Large intestine (tissue), 3 donors: Measurements from ENCODE around the gene PCDHA12. TPM values are rescaled to one million over a fixed set of nuclear protein-coding genes. Genes with fewer than 3 reads are reported as not detected.
A peak's percentile ranks its signal among the peaks of the same experiment; 100 is the strongest.

Source experiments
- DNase-seq, 2 donors: peaks; one replicate each; pipeline versions ENCODE4 v3.0.0 to v3.0.0-alpha.2; 2013
- H3K27ac ChIP-seq: one replicate; pipeline ENCODE4 v1.5.1; 2013; ENCODE audit warnings: low read length
- H3K27me3 ChIP-seq: 2 replicates; pipeline ENCODE4 v1.6.1; 2013; ENCODE audit warnings: low read length; ENCODE audit not compliant: control insufficient read depth, insufficient read depth
- H3K36me3 ChIP-seq: 2 replicates; pipeline ENCODE4 v1.6.1; 2013; ENCODE audit warnings: low read length; ENCODE audit not compliant: control insufficient read depth, insufficient read depth
- H3K4me1 ChIP-seq: one replicate; pipeline ENCODE4 v1.6.1; 2013; ENCODE audit warnings: low read length; ENCODE audit not compliant: control insufficient read depth, insufficient read depth
- H3K4me3 ChIP-seq: one replicate; pipeline ENCODE4 v1.5.1; 2013; ENCODE audit warnings: low read length
- H3K9me3 ChIP-seq: one replicate; pipeline ENCODE4 v1.6.1; 2013; ENCODE audit warnings: mild to moderate bottlenecking, low read depth, low read length, moderate library complexity; ENCODE audit not compliant: control insufficient read depth
- WGBS: methylation state at CpG from one replicate; pipeline ENCODE4 v1.1.5; 2013; ENCODE audit warnings: low lambda C conversion rate; ENCODE audit not compliant: insufficient coverage; 5-methylcytosine and 5-hydroxymethylcytosine counted together
- polyA plus RNA-seq: library from polyadenylated mRNA; unstranded; fragments of 120-200 nt; gene quantifications from one replicate; pipeline ENCODE4 v1.2.1, GENCODE V29; 2013

Gene PCDHA12
- polyA plus RNA-seq, 1 donor, result 0.48 TPM

DNA sequence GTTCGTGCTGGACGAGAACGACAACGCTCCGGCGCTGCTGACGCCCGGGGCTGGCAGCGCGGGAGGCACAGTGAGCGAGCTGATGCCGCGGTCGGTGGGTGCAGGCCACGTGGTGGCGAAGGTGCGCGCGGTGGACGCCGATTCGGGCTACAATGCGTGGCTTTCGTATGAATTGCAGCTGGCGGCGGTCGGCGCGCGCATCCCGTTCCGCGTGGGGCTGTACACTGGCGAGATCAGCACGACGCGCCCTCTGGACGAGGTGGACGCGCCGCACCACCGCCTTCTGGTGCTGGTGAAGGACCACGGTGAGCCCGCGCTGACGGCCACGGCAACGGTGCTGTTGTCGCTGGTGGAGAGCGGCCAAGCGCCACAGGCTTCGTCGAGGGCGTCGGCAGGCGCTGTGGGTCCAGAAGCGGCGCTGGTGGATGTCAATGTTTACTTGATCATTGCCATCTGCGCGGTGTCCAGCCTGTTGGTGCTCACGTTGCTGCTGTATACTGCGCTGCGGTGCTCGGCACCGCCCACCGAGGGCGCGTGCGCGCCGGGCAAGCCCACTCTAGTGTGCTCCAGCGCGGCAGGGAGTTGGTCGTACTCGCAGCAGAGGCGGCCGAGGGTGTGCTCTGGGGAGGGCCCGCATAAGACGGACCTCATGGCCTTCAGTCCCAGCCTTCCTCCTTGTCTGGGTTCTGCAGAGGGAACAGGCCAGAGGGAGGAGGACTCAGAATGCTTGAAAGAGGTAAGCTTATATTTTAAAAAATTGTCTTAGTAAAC, 9.0 kb downstream of the PCDHA12 start:
- Histone ChIP-seq H3K4me3 (no peak overlapping the region), H3K9me3 (peaks cover 24% of the 10 kb centered on the region), H3K27ac (no peak overlapping the region), H3K4me1 (no peaks in the 10 kb centered on the region), H3K36me3 (no peaks in the 10 kb centered on the region), H3K27me3 (peaks cover 8% of the 10 kb centered on the region)
- no peak for DNase-seq
- WGBS, result no CpG with 5 or more reads among the region's 79 CpGs

DNA sequence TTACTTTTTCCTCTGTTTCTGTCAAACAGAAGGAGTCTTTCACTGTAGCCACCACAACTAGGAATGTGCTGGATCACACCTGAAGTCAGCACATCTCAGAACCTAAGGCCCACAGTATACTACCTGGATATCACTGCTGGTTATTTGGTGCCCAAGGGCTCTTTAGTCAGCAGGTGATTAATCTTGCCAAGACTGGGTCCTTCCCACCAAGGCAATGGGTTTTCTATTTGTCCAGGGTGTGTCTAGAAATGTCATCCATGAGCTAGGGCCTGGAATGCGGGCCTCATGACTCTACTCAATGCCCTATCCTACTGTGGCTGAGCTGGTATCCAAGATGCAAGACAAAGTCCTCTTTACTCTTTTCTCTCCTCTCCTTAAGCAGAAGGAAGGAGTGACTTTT, 41.2 kb downstream of the PCDHA12 start:
- Histone ChIP-seq H3K27ac (no peak overlapping the region), H3K4me3 (no peak overlapping the region), H3K9me3 (peaks cover 5% of the 10 kb centered on the region), H3K36me3 (no peaks in the 10 kb centered on the region), H3K4me1 (no peaks in the 10 kb centered on the region), H3K27me3 (no peaks in the 10 kb centered on the region)
- no peak for DNase-seq
- WGBS, result no CpG with 5 or more reads among the region's 1 CpG

DNA sequence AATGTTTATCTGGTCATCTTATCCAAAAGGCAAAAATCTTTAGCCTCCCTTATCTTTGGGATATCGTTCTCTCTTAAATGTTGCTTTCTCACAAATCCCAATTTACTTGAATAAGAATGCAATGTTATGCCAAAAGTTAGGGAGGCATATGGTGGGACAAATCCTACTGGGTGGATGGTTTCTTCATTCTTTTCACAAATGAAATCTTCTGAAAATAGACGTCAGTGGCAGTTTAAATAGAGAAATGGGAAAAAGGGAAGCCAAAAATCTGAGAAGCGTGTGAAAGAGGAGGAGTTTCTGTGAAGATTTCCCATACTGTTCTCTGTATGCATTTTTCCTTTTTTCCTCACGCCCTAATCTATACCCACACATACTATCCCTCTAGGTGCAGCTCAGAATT, 48.5 kb downstream of the PCDHA12 start:
- Histone ChIP-seq H3K4me3 (no peak overlapping the region), H3K27ac (no peak overlapping the region), H3K36me3 (no peaks in the 10 kb centered on the region), H3K9me3 (peaks cover 16% of the 10 kb centered on the region), H3K4me1 (no peaks in the 10 kb centered on the region), H3K27me3 (peaks cover 36% of the 10 kb centered on the region)
- no peak for DNase-seq
- WGBS, result 77% methylated on average over 3 of the region's 4 CpGs

DNA sequence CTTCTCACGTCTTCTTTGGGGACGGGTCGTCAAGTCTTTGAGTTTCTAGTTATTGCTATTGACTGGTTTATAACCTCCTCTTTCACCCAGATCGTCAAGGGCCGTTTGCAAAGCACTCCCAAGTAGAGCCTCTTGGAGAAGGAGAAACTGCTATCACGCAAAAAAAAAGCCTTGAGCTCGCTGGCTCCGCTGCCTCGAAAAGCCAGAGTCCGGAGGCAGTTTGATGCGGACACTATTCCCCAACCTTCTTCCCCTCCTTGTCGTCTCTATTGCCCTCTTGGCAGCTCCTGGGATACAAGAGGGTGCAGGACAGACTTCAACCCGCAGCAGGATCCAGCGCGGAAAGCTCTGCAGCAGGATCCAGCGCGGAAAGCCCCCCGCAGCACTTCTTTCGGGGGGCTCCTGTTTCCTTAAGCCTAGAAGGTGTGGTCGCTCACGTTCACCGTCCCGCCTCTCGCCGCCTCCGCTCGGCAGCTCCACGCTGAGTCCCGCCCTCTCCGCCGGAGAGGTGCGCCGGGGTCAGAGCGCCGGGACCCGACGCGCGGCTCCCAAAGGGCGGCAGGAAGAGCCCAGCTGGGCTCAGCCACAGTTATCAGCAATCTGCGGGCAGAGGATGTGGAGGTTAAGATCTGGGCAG, 50.8 kb downstream of the PCDHA12 start, which contains the start of gene PCDHAC1:
TSS of gene PCDHAC1 (plus strand) at position 494 of the 637 bp plus-strand sequence. CDS start 594 bp downstream, outside the sequence.
- WGBS, result no CpG with 5 or more reads among the region's 41 CpGs
- H3K4me1 ChIP-seq, result no peaks in the 10 kb centered on the region
- no peaks in the 10 kb centered on the region for H3K36me3 ChIP-seq
- DNase-seq, result peak in 1 of 2 donors; percentile 26
- H3K27me3 ChIP-seq, result peaks cover 42% of the 10 kb centered on the region
- peak within 1 kb of the TSS; percentile 23 for H3K4me3 ChIP-seq
- no peak within 1 kb of the TSS for H3K27ac ChIP-seq
- H3K9me3 ChIP-seq, result peaks cover 16% of the 10 kb centered on the region

DNA sequence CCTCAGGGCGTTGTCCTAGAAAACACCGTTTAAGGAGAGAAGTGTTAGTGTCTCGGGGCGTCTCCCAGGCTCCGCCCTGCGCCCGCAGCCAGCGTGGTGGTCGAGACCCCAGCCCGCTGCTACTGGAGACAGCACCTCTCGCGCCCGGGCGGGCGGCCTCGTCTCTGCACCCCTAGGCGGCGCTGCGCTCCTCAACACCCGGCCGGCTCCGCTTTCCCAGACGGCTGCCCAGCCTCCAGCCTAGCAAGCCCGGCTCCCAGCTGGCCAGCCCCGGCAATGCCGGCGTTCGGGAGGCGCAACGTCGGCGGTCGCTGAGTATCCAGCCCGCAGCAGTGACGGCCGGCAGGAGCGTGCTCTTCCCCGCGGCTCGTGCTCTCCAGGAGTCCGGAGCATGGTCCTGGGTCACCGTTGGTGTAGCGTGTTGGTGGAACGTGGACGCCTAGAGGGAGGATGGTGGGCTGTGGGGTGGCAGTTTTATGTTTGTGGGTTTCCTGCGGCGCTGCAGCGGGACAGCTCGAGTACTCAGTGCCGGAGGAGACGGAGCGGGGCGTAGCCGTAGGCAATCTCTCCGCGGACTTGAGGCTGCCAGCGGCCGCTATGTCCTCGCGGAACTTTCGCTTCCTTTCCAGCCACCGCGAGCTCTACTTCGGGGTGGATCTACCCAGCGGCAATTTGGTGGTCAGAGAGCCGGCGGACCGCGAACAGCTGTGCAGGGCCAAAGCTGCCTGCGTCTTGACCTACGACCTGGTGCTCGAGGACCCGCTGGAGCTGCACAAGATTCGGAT, 51.5 kb downstream of the PCDHA12 start:
- Histone ChIP-seq H3K4me3 (peak overlapping the region; percentile 23), H3K36me3 (no peaks in the 10 kb centered on the region), H3K27me3 (peaks cover 42% of the 10 kb centered on the region), H3K9me3 (peaks cover 16% of the 10 kb centered on the region), H3K4me1 (no peaks in the 10 kb centered on the region), H3K27ac (no peak overlapping the region)
- WGBS, result 10% methylated on average over 2 of the region's 74 CpGs
- peak; percentile 10 to 39 for DNase-seq

DNA sequence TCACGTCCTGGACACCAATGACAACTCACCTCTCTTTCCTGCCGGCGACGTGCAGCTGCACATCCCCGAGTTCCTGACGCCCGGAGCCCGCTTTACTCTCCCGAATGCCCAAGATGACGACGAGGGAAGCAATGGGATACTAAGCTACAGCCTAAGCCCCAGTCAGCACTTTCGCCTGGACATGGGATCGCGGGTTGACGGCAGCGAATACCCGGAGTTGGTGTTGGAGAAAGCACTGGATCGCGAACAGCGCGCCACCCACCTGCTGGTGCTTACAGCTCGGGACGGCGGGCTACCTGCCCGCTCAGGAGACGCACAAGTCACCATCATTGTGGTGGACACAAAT, 52.1 kb downstream of the PCDHA12 start:
- no peak overlapping the region for H3K27ac ChIP-seq
- DNase-seq, result no peak
- H3K27me3 ChIP-seq, result peaks cover 42% of the 10 kb centered on the region
- H3K36me3 ChIP-seq, result no peaks in the 10 kb centered on the region
- peaks cover 16% of the 10 kb centered on the region for H3K9me3 ChIP-seq
- peak overlapping the region; percentile 23 for H3K4me3 ChIP-seq
- H3K4me1 ChIP-seq, result no peaks in the 10 kb centered on the region
- no CpG with 5 or more reads among the region's 26 CpGs for WGBS

Other genes starting within 250 kb of the PCDHA12 start
- 13.2 TPM for gene CD14, start 242.1 kb upstream of the PCDHA12 start, polyA plus RNA-seq
- gene TMCO6, start 235.9 kb upstream of the PCDHA12 start, polyA plus RNA-seq, result 15.3 TPM
- gene NDUFA2, start 227.7 kb upstream of the PCDHA12 start, polyA plus RNA-seq, result 77.8 TPM
- 104 TPM for gene IK, start 227.5 kb upstream of the PCDHA12 start, polyA plus RNA-seq
- 19.9 TPM for gene WDR55, start 210.4 kb upstream of the PCDHA12 start, polyA plus RNA-seq
- gene DND1, start 201.7 kb upstream of the PCDHA12 start, polyA plus RNA-seq, result 0.22 TPM
- gene HARS1, start 183.9 kb upstream of the PCDHA12 start, polyA plus RNA-seq, result 55.4 TPM
- gene HARS2, start 183.9 kb upstream of the PCDHA12 start, polyA plus RNA-seq, result 39.2 TPM
- 78.7 TPM for gene ZMAT2, start 174.9 kb upstream of the PCDHA12 start, polyA plus RNA-seq
- 0.55 TPM for gene PCDHA1, start 89.2 kb upstream of the PCDHA12 start, polyA plus RNA-seq
- gene PCDHA2, start 80.5 kb upstream of the PCDHA12 start, polyA plus RNA-seq, result 0.81 TPM
- 0.85 TPM for gene PCDHA3, start 74.3 kb upstream of the PCDHA12 start, polyA plus RNA-seq
- 1.3 TPM for gene PCDHA4, start 68.2 kb upstream of the PCDHA12 start, polyA plus RNA-seq
- 0.46 TPM for gene PCDHA5, start 53.7 kb upstream of the PCDHA12 start, polyA plus RNA-seq
- gene PCDHA6, start 47.3 kb upstream of the PCDHA12 start, polyA plus RNA-seq, result 0.85 TPM
- 0.31 TPM for gene PCDHA7, start 41.0 kb upstream of the PCDHA12 start, polyA plus RNA-seq
- 0.43 TPM for gene PCDHA8, start 34.1 kb upstream of the PCDHA12 start, polyA plus RNA-seq
- 0.24 TPM for gene PCDHA9, start 26.9 kb upstream of the PCDHA12 start, polyA plus RNA-seq
- gene PCDHA10, start 19.4 kb upstream of the PCDHA12 start, polyA plus RNA-seq, result 1.1 TPM
- 1.3 TPM for gene PCDHA11, start 6.4 kb upstream of the PCDHA12 start, polyA plus RNA-seq
- gene PCDHA13, start 6.8 kb downstream of the PCDHA12 start, polyA plus RNA-seq, result 0.72 TPM
- gene PCDHAC1, start 51.0 kb downstream of the PCDHA12 start, polyA plus RNA-seq, result 1.2 TPM
- 2.4 TPM for gene PCDHAC2, start 91.2 kb downstream of the PCDHA12 start, polyA plus RNA-seq
- gene PCDHB1, start 176.1 kb downstream of the PCDHA12 start, polyA plus RNA-seq, result 0.31 TPM
- gene PCDHB2, start 219.3 kb downstream of the PCDHA12 start, polyA plus RNA-seq, result 1.7 TPM
- 1.1 TPM for gene PCDHB3, start 225.2 kb downstream of the PCDHA12 start, polyA plus RNA-seq
- gene PCDHB4, start 246.5 kb downstream of the PCDHA12 start, polyA plus RNA-seq, result 1.6 TPM